SU-DHL-6 (cell line): Measurements from ENCODE around the gene INPP5E.

ENCODE experiments used
- H2AFZ ChIP-seq: fragments of 200-600 bp; sonication (generic); 2 replicates; pipeline ENCODE4 v1.6.1; 2014; ENCODE audit warnings: low read depth, mild to moderate bottlenecking, moderate library complexity, mixed read lengths, antibody characterized with exemption, low read length; ENCODE audit not compliant: severe bottlenecking
- H3F3A ChIP-seq: fragments of 200-600 bp; shearing (Covaris generic); 2 replicates; pipeline ENCODE4 v1.6.0; 2016; ENCODE audit warnings: antibody characterized with exemption, mild to moderate bottlenecking; ENCODE audit not compliant: insufficient read depth
- H3K27ac ChIP-seq: fragments of 200-600 bp; sonication (generic); 2 replicates; pipeline ENCODE4 v1.5.1; 2016; ENCODE audit warnings: low read depth, mild to moderate bottlenecking, low read length, moderate library complexity, mixed read lengths
- H3K27me3 ChIP-seq: fragments of 200-600 bp; sonication (generic), shearing (Covaris generic); 2 replicates; pipeline ENCODE4 v1.6.0; 2014; ENCODE audit warnings: mild to moderate bottlenecking, low read length
- H3K36me3 ChIP-seq: fragments of 200-600 bp; sonication (generic); 2 replicates; pipeline ENCODE4 v1.6.1; 2014; ENCODE audit warnings: mild to moderate bottlenecking, low read length, mixed read lengths
- H3K4me2 ChIP-seq: fragments of 300-600, 200-600 bp; shearing (Covaris generic), sonication (generic); 2 replicates; pipeline ENCODE4 v1.6.0; 2014; ENCODE audit warnings: low read length, low read depth, mild to moderate bottlenecking; ENCODE audit not compliant: poor library complexity, severe bottlenecking
- H3K4me3 ChIP-seq: fragments of 200-600 bp; sonication (generic); 2 replicates; pipeline ENCODE4 v1.5.1; 2014; ENCODE audit warnings: antibody characterized with exemption, low read length, mild to moderate bottlenecking, mixed read lengths; ENCODE audit not compliant: insufficient read depth, poor library complexity, severe bottlenecking
- H3K79me2 ChIP-seq: fragments of 200-600 bp; sonication (generic); 2 replicates; pipeline ENCODE4 v1.6.1; 2014; ENCODE audit warnings: mild to moderate bottlenecking, low read length, moderate library complexity; ENCODE audit not compliant: insufficient read depth
- H3K9ac ChIP-seq: fragments of 200-600 bp; sonication (generic); 2 replicates; pipeline ENCODE4 v1.7.0; 2014; ENCODE audit warnings: mild to moderate bottlenecking, low read length
- H3K9me2 ChIP-seq: fragments of 200-600 bp; sonication (generic); replicated peaks from 2 replicates; pipeline ENCODE4 v1.6.1; 2014; ENCODE audit warnings: low read length; ENCODE audit not compliant: insufficient read depth
- H3K9me3 ChIP-seq: fragments of 200-600 bp; sonication (generic); 2 replicates; pipeline ENCODE4 v1.6.1; 2014; ENCODE audit warnings: low read length, mixed read lengths; ENCODE audit not compliant: insufficient read depth
- H4K20me1 ChIP-seq: fragments of 200-600 bp; sonication (generic); 2 replicates; pipeline ENCODE4 v1.6.1; 2014; ENCODE audit warnings: low read depth, mild to moderate bottlenecking, antibody characterized with exemption, low read length, moderate library complexity, mixed read lengths
- EZH2phosphoT487 ChIP-seq: fragments of 200-600 bp; sonication (generic), shearing (Covaris generic); conservative IDR thresholded peaks from 2 replicates; pipeline ENCODE4 v1.6.1; 2018; ENCODE audit warnings: mild to moderate bottlenecking, antibody characterized with exemption, low read length, moderate library complexity, mixed read lengths
- TF ChIP-seq, protein P1 (sequence below): fragments of 200-600 bp; sonication (generic); IDR thresholded peaks from one replicate; pipeline ENCODE4 v1.5.1; 2017; ENCODE audit warnings: antibody characterized with exemption, mild to moderate bottlenecking, low read length, moderate library complexity; ENCODE audit not compliant: insufficient read depth, poor library complexity, severe bottlenecking

Gene INPP5E

DNA sequence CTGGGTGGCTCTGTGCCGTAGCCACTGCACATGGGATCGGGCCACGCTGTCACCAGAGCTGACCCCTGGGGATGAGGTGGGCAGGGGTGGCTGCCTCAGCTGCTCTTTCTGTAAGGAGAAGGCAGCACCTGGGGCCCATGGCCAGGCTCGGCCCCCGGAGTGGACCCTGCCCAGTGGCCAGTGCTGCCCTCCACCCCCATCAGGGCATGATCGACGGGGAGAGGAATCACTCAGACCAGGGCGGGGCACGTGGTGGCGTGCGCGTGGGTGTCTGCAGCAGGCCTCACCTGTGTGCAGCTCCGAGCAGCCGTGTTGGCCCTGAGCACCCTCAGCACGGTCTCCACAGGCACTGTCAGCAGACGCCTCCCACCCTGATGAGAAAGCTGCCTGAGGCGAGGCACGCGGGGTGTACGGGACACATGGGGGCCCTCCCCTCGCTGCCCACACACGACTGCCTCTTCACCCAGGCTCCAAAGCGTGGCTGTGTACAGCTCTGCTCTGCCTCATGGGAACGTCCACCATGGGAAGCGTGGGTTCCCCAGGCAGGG, 57.6 kb downstream of the INPP5E start:
- H4K20me1 ChIP-seq, result no peaks in the 10 kb centered on the region

DNA sequence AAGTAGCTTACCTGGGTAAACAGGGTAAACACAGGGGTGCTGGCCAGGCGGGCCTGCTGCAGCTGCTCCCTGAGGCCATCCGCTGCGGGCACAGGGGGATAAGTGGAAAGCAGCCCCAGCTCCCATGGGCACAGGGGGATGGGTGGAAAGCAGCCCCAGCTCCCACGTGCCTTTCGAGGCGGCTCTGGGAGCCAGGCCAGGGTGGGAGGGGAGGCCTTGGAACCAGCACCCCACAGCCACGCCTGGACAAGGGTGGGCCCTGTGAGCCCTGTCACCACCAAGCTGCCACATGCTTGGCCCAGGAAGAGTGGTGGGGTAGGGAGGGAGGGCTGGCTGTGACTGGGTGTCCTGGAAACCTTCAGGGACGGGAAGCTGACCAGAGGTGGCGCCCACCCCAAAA, 58.3 kb downstream of the INPP5E start:
- Histone ChIP-seq H3K36me3 (0 out of 2 replicates have a peak, but pooled peaks cover 4% of the 10 kb centered on the region), H2AFZ (no peak overlapping the region), H3K27me3 (no peaks in the 10 kb centered on the region), H3K9me2 (no peaks in the 10 kb centered on the region), H3K4me3 (no peak overlapping the region), H3K27ac (no peak overlapping the region), H3F3A (no peaks in the 10 kb centered on the region), H3K79me2 (no peaks in the 10 kb centered on the region), H3K9ac (no peak overlapping the region), H4K20me1 (no peaks in the 10 kb centered on the region), H3K9me3 (no peaks in the 10 kb centered on the region), H3K4me2 (no peak overlapping the region)
- TF ChIP-seq, protein P1, sequence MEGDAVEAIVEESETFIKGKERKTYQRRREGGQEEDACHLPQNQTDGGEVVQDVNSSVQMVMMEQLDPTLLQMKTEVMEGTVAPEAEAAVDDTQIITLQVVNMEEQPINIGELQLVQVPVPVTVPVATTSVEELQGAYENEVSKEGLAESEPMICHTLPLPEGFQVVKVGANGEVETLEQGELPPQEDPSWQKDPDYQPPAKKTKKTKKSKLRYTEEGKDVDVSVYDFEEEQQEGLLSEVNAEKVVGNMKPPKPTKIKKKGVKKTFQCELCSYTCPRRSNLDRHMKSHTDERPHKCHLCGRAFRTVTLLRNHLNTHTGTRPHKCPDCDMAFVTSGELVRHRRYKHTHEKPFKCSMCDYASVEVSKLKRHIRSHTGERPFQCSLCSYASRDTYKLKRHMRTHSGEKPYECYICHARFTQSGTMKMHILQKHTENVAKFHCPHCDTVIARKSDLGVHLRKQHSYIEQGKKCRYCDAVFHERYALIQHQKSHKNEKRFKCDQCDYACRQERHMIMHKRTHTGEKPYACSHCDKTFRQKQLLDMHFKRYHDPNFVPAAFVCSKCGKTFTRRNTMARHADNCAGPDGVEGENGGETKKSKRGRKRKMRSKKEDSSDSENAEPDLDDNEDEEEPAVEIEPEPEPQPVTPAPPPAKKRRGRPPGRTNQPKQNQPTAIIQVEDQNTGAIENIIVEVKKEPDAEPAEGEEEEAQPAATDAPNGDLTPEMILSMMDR, result no peak
- TF ChIP-seq EZH2phosphoT487, result no peak

More for the DNA sequence above, 57.6 kb downstream of the INPP5E start:
- H3K27me3 ChIP-seq, result no peaks in the 10 kb centered on the region
- H2AFZ ChIP-seq, result no peak overlapping the region
- TF ChIP-seq, protein P1, result no peak
- TF ChIP-seq EZH2phosphoT487, result no peak
- no peaks in the 10 kb centered on the region for H3F3A ChIP-seq
- no peaks in the 10 kb centered on the region for H3K9me2 ChIP-seq
- H3K4me2 ChIP-seq, result no peak overlapping the region
- H3K9me3 ChIP-seq, result no peaks in the 10 kb centered on the region
- no peaks in the 10 kb centered on the region for H3K79me2 ChIP-seq
- H3K36me3 ChIP-seq, result 0 out of 2 replicates have a peak, but pooled peaks cover 4% of the 10 kb centered on the region
- no peak overlapping the region for H3K9ac ChIP-seq
- H3K4me3 ChIP-seq, result no peak overlapping the region
- H3K27ac ChIP-seq, result no peak overlapping the region

DNA sequence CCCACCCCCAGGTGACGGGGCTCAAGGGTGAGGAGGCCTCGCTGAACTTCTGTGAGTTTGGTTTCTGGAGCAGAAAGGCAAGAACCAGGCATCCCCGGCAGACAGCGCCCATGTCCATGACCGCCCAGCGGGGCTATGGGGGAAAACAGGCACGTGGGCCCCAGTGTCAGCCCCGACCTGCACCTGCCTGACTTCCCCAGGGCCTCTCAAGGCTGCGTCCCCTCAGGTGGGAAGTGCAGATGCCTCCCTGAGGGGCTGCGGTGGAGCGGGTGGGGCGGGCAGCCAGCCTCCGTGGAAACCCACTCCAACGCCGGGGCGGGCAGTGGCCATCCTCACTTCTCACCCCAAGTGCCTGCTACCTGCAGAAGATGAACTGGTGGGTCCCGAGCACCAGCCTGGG, 59.3 kb downstream of the INPP5E start:
- H3K9me3 ChIP-seq, result no peaks in the 10 kb centered on the region
- no peaks in the 10 kb centered on the region for H4K20me1 ChIP-seq
- no peaks in the 10 kb centered on the region for H3K9me2 ChIP-seq
- H3K27ac ChIP-seq, result no peak overlapping the region
- H3K4me2 ChIP-seq, result no peak overlapping the region
- H2AFZ ChIP-seq, result no peak overlapping the region
- TF ChIP-seq, protein P1, result no peak
- TF ChIP-seq EZH2phosphoT487, result no peak
- no peaks in the 10 kb centered on the region for H3K79me2 ChIP-seq
- H3K9ac ChIP-seq, result no peak overlapping the region
- H3K4me3 ChIP-seq, result no peak overlapping the region
- no peaks in the 10 kb centered on the region for H3K27me3 ChIP-seq
- no peaks in the 10 kb centered on the region for H3F3A ChIP-seq
- H3K36me3 ChIP-seq, result 0 out of 2 replicates have a peak, but pooled peaks cover 4% of the 10 kb centered on the region
